Neural progenitor cell (in vitro differentiated cells): ENCODE results near the gene RNLS.
"Not testable (repeated sequence)": the region's sequence is repeated elsewhere in the genome, so short reads cannot be mapped to it uniquely, and the experiment has no call there.

Experiments
- CTCF ChIP-seq: fragments of 200-600 bp; sonication (generic); IDR thresholded peaks from 2 replicates; pipeline ENCODE4 v1.5.1; 2017; ENCODE audit warnings: antibody characterized with exemption, mild to moderate bottlenecking
- EZH2 ChIP-seq: fragments of 200-600 bp; sonication (generic); IDR thresholded peaks from 2 replicates; pipeline ENCODE4 v1.6.1; 2017; ENCODE audit warnings: antibody characterized with exemption, mild to moderate bottlenecking, moderate library complexity

- TF ChIP-seq CTCF, EZH2: not testable (repeated sequence)
Measured at GRCh38 chr10:88276945-88277344, 306.2 kb downstream of the RNLS start.
